Esophagus squamous epithelium (tissue), 4 donors: ENCODE results near the gene SHF.

Source experiments
- POLR2A ChIP-seq, 4 donors: fragments of 450-650 bp; IDR thresholded peaks; one replicate each; pipeline ENCODE4 v1.6.1; 2017; ENCODE audit warnings: antibody characterized with exemption in 4 of 4, mild to moderate bottlenecking in 4 of 4, moderate library complexity in 3 of 4
- TF ChIP-seq, protein P1 (sequence below), 6 experiments: fragments of 450-650 bp in 4 of 6; fragments of 200-600 bp in 2 of 6; sonication (generic) in 2 of 6; IDR thresholded peaks; one replicate each; pipeline ENCODE4 v1.5.1; 2016 to 2019; ENCODE audit warnings: antibody characterized with exemption in 6 of 6, mild to moderate bottlenecking in 4 of 6, moderate library complexity in 4 of 6

DNA sequence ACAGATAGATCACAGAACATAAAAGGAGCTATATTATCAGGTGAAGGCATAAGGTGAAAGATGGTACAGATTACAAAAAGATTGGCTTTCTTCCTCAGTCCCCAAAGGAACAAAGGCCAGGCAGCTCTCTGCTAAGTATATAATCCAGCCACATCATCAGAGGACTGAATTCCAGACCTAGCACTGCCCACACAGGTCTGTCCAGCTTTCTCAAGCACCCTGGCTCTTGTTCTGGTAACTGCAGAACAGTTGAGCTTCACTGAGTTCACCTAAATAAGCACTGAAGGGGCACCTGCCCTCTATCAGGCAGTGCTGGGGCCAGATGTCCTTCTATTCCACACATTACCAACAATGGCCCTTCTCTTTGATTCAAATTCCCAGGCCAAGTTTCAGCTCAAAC lies 64.4 kb downstream of the SHF start:
- TF ChIP-seq, protein P1, sequence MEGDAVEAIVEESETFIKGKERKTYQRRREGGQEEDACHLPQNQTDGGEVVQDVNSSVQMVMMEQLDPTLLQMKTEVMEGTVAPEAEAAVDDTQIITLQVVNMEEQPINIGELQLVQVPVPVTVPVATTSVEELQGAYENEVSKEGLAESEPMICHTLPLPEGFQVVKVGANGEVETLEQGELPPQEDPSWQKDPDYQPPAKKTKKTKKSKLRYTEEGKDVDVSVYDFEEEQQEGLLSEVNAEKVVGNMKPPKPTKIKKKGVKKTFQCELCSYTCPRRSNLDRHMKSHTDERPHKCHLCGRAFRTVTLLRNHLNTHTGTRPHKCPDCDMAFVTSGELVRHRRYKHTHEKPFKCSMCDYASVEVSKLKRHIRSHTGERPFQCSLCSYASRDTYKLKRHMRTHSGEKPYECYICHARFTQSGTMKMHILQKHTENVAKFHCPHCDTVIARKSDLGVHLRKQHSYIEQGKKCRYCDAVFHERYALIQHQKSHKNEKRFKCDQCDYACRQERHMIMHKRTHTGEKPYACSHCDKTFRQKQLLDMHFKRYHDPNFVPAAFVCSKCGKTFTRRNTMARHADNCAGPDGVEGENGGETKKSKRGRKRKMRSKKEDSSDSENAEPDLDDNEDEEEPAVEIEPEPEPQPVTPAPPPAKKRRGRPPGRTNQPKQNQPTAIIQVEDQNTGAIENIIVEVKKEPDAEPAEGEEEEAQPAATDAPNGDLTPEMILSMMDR (IDR thresholded peaks at IDR 0.05), result no peak
- no peak for TF ChIP-seq POLR2A (IDR thresholded peaks at IDR 0.05)
